ENCODE measurements around the gene HIF3A.
"Not testable (repeated sequence)": the region's sequence is repeated elsewhere in the genome, so short reads cannot be mapped to it uniquely, and the experiment has no call there.

Gene HIF3A

DNA sequence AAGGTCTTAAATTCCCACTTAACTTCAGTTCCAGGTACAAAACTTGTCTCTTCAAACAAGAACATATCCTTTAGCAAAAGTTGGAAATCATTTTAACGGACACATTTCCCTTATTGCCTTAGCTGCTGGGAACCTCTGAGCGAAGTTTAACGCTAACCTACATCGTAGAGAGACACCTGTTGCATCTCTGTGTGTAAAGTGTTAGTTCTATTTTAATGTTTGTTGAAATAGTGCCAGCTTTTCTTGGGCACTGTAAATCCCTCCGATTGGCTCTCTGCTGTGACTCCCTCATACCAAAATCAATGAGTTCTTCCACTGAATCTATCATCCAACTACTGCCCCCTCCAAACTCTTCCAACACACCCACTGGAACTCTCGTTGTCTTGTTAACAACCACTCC, 2.3 kb upstream of the HIF3A start:
- no peak for DNase-seq (ENCODE audit: low read depth in 3 of 3)

DNA sequence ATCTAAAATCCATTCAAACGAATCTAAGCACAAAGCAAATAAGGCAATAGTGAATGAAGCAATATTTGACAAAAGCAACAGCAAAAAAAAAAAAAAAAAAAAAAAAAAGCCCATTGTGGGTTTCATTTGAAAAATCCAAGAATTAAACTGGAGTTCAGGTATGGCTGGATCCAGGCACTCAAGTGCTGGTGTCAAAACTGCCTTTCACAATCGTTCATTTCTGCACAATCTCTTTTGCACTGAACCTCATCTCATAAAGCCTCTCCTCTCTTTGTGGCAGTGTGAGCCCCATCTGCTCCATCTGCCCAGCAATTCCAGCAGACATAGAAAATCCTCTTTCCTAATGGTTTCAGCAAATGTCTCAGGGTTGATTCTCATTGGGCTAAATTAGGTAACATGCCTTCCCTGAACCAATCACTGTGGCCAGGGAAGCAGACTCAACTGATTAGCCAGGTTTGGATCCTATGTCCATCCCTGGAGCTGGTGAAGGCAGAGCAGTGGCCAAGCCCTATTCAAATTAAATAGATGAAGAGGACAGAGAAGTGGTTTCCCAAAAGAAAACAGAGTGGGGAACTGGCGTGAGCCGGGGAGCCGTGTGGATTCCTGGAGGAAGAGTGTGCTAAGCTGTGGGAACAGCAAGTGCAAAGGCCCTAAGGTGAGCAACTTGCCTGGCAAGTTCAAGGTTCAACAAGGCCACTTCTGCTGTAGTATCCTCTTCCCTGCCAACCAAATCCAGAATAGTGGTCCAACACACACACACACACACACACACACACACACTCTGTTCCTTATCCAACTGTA, 1.2 kb upstream of the HIF3A start:
- DNase-seq (ENCODE audit: low read depth in 3 of 3): no peak

DNA sequence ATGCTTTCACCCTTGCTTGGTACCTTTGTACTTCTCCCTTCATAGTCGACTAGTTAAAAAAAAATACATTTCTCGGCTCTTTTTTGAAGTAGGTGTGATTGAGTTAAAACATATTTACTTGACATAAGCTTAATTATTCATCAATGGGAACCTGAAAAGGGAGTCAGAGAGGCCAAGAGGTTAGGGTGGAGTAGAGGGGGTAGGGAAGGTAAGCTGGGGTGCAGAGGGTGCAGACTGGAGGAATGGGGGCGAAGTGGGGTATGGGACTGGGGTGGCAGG, 701 bp upstream of the HIF3A start:
- no peak for DNase-seq (ENCODE audit: low read depth in 3 of 3)

DNA sequence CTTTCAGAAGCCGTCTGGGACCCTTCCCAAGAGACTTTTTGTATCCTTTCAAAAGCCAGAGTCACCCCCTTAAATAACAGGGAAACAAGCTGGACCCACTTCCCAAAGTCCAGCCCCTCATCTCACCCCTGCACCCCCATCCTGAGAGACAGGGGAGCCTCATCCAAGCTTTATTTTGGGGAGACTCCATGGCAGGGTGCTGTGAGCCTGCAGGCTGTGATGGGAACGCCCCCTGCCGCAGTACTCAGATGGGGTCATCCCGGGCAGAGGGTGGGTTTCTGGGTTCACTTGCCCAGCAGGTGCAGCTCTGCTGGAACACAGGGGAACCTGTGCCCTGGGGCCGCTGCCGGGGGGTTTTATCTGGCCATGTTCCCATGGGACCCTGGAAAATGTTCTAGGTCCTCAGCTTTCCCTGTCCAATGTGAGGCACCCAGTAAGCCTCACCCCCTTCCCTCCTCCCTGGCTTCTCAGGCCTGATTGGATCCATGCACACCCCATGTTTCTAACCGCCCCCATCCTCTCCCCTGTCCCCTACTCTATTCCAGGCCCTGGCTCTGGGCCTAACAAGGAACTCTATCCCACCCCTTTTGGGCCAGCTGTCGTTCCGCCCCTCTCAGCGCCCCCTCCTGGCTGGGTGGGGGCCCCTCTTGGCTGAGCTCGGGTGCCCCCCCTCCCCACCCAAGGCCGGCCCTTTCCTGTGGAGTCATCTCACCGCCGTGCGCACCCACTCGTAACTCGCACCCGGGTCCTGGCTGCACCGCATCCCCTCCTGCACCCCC, 1.0 kb downstream of the HIF3A start:
- DNase-seq (ENCODE audit: low read depth in 3 of 3): no peak

DNA sequence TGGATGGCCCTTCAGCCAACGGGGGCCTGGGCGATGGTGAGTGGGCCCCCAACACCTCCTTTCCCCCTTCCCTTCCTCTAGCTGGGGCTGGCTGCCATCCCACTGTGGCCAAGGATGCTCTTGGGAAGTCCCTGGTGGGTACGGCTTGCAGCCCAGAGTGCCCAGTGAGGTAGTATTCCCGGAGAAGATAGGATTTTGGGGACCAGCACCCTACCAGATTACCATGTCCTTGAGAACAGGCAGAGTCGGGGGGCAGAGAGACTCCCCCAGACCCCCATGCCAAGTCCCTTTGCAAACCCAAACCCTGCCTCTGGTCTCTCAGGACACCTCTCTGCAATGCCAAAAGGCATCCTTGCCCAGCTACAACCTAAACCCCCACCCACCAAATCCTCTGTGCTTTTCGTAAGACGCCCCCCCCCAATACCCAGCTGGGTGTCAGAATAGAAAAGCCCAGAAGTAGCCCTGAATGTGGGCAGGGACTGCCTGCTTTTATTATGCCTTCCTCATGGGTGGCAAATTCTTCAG, 1.7 kb downstream of the HIF3A start:
- DNase-seq (ENCODE audit: low read depth in 3 of 3): no peak

DNA sequence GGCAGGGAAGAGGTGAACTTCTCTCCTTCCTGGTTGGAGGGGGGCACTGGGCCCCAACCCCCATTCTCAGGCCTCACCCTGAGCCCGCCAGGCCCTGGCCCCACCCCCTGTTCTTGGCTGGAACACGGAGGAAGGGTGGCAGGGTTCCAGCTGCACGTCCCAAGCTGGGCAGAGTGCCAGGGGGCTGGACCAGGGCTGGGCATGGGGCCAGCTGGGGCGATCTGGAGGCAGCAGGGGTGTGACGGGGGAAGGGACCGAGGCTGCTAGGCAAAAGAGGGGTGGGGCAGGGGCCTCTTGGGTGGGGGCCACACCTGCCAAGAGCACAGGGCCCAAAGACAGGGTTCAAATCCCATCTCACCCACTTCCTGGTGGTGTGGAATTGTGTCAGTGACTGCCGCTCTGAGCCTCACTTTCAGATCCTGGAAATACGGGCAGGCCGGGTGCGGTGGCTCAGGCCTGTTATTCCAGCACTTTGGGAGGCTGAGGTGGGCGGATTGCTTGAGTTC, 2.2 kb downstream of the HIF3A start:
- no peak for DNase-seq (ENCODE audit: low read depth in 3 of 3)

DNA sequence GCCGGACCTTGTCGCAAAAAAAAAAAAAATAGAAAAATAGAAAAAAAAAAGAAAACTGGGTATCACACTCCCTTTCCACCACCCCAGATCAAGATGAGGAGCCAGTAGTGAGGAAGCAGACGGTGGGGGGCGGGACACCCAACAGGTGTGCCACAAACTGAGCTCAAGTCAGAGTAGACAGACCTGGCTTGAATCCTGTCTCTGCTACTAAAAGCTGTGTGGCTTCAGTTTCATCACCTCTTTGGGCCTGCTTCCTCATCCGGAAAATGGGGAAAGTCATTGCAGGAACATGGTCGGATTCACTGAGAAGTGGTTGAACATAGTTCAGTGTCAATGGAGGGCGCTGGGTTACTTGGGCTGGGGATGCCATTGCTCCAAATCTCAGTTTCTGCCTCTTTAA, 2.9 kb downstream of the HIF3A start:
- no peak for DNase-seq (ENCODE audit: low read depth in 3 of 3)

DNA sequence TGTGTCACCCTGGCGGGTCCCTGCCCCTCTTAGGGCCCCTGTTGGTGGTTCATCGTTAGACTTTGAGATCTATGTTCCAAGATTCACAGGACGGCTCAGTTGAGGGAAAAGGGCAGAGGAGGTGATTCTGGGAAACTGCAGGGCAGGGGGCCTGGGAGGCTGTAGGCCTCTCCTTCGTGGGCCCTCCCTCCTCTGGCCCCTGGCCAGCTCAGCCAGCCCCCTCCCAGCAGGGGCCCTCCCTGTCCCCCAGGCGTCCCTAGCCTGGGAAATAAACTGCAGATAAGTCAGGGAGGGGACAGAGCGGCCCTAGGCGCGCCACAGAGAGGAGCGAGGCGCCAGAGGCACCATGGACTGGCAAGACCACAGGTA, 6.5 kb downstream of the HIF3A start:
- DNase-seq (ENCODE audit: low read depth in 3 of 3): no peak

DNA sequence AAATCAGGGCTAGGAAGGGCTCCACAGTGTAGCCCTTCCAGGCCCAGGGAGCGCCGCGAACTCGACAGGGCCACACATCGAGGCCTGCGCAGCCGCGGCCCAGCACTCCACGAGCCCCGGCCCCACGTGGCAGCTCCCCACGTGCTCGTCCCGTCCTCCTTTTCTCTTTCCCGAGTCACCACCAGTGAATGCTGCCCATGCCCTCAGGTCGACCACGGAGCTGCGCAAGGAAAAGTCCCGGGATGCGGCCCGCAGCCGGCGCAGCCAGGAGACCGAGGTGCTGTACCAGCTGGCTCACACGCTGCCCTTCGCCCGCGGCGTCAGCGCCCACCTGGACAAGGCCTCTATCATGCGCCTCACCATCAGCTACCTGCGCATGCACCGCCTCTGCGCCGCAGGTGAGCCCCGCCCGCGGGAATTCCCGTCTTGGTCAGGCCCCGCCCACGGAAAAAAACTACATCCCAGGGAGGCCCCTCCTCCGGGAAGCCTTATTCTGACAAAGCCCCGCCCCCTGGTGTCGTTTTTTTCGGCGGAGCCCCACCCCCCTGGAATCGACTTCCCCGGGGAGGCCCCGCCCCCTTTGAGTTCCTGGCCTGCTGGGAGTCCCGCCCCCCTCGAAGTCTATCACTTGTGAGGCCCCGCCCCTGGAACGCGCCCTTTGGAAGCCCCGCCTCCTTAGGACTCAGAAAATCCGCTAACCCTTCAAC, 7.0 kb downstream of the HIF3A start:
- no peak for DNase-seq (ENCODE audit: low read depth in 3 of 3)

DNA sequence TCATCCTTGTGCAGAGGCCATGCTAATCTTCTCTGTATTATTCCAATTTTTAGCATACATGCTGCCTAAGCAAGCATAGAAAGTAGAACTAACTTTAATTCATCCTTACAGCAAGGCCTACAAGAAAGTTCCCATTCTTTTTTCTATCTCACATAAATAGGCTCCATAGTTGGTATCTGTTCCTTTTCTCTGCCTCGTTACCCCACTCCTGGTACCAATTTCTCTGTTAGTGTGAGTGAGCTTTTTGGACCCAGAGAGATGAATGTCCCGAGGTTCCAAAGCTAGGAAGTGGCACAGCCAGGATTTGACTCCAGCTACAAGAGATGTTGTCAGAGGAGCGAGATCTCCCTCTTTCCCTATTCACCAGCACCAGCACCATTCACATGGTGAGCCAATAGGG, 9.7 kb downstream of the HIF3A start:
- no peak for DNase-seq (ENCODE audit: low read depth in 3 of 3)

DNA sequence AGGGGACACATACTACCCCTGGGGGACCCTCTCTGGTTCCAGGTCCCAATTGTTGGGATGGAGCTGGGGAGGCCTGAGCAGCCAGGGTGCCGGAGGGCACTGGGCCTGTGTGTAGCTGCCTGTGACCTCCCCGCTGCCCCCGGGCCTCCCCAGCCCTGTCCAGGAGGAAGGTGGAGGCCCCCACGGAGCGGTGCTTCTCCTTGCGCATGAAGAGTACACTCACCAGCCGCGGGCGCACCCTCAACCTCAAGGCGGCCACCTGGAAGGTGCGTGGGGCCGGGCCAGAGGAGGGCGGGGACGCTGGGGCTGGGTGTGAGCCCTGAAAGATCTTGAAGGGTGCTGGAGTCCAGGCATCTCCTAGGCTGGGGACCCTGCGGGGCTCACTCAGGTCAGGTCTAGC, 11.7 kb downstream of the HIF3A start:
- DNase-seq (ENCODE audit: low read depth in 3 of 3): no peak

DNA sequence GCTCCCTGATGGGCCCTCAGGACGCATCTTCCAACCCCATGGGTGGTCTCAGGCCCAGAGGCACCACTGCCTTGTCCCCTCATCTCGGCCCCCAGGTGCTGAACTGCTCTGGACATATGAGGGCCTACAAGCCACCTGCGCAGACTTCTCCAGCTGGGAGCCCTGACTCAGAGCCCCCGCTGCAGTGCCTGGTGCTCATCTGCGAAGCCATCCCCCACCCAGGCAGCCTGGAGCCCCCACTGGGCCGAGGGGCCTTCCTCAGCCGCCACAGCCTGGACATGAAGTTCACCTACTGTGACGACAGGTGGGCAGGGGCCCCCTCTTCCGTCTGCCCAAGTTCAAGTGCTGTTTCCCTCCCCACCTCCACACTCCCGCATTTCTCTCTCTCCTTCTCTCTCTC, 12.2 kb downstream of the HIF3A start:
- no peak for DNase-seq (ENCODE audit: low read depth in 3 of 3)

DNA sequence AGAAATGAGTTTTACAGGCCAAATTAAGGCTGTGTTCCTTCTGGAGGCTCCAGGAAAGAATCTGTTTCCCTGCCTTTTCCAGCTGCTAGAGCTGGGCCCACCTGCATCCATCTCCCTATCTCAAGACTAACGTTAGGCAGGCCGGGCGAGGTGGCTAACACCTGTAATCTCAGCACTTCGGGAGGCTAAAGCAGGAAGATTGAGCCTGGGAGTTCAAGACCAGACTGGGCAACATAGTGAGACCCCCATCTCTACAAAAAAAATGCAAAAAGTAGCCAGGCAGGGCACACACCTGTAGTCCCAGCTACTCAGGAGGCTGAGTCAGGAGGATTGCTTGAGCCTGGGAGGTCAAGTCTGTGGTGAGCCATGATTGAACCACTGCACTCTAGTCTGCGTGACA, 14.6 kb downstream of the HIF3A start:
- DNase-seq (ENCODE audit: low read depth in 3 of 3): no peak

DNA sequence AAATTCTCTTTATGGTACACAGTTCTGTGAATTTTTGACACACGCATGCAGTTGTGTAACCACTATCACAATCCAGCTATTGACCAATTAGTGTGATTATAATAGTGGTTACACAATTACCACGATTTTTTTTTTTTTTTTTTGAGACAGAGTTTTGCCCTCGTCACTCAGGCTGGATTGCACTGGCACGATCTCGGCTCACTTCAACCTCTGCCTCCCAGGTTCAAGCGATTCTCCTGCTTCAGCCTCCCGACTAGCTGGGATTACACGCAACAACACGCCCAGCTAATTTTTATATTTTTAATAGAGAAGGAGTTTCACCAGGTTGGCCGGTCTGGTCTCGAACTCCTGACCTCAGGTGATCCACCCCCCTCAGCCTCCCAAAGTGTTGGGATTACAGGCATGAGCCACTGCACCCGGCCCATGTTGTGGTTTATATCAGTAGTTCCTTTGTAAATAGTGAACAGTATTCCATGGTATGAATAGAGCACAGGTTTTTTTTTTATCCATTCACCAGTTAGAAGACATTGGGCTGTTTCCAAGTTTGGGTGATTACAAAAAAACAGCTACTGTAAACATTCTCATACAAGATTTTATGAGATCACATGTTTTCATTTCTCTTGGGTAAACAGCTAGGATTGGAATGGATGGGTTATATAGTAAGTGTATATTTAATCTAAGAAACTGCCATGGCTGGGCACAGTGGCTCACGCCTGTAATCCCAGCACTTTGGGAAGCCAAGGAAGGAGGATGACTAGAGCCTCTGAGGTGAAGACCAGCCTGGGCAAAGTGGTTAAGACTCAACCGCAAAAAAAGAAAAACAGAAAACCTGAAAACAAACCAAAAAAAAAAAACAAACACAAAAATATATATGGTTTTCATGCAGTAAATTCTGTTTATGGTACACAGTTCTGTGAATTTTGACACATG, 17.0 kb downstream of the HIF3A start:
- DNase-seq (ENCODE audit: low read depth in 3 of 3): not testable (repeated sequence)

DNA sequence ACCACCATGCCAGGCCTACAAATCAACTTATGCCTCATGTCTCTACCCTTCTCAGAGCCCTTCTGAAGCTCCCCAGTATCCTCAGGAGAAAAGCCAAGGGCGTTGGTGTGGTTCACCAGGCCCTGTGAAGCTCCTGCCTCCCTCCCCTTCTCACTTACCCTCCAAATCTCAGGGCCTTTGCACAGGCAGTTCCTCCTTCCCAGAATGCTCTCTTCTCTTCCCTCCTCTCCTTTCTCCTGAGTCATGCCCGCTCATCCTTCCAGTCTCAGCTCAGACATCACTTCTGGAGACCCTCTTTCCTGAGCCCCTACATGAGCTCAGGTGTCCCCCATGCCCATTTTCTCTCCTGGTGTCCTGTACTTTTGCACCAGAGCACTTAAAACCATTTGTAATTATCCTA, 20.5 kb downstream of the HIF3A start:
- DNase-seq (ENCODE audit: low read depth in 3 of 3): no peak

DNA sequence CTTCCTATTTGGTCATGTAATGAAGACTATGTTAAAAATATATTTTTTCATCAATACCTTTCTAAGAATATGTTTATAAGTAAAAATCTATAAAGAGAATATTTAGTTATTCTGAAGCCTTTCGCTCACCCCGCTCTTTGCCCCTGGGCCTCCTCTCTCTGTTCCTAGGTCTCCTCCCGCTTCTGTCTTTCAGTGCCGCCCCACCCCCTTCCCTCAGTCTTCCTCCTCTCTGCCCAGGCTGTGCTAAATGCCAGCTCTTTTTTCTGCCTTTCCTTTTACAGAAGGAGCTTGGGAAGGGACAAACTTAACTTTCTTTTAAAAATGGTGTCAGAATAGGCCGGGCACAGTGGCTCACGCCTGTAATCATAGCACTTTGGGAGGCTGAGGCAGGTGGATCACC, 22.8 kb downstream of the HIF3A start:
- DNase-seq (ENCODE audit: low read depth in 3 of 3): no peak

DNA sequence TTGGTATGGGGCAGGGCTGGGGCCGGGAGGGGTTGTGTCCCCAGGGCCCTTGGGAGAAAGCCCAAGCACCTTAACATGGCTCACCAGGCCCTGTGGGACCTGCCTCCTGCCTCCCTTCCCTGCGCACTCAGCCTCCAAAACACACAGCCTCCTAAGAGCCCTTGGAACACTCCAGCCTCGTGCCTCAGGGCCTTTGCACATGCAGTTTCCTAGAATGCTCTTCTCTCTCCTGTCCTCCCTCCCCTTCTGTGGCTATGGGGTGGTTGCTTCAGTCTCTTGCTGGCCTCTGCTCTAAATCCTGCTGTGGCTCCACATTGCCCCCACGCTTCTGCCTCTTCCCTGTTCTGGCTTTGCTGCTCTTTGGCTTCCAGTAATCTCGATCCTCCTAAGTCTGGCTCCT, 23.7 kb downstream of the HIF3A start:
- no peak for DNase-seq (ENCODE audit: low read depth in 3 of 3)

DNA sequence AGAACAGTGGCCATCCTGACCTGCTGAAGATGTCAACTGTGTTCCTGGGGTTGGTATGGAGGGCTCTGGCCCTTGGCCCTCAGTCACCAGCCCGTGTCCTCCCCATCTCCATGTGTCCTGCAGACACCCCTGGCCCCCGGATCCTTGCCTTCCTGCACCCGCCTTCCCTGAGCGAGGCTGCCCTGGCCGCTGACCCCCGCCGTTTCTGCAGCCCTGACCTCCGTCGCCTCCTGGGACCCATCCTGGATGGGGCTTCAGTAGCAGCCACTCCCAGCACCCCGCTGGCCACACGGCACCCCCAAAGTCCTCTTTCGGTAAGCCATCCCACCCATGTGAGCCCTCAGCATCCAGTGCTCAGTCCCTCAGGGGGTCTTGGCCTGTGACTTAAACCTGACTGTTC, 24.8 kb downstream of the HIF3A start:
- DNase-seq (ENCODE audit: low read depth in 3 of 3): no peak

DNA sequence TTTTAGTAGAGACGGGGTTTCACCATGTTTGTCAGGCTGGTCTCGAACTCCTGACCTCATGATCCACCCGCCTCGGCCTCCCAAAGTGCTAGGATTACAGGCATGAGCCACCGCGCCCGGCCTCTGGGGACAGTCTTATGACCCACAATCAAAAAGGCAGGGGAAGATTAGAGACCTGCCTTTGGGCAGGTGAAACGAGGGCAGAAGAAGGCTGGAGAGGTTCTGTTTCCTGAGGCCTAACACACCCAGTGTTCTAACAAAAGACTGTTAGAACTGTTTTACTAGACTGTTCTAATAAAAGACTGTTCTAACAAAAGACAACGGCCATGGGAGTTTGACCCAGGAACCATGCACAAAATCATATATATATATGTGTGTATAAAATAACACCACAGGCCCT, 26.4 kb downstream of the HIF3A start:
- DNase-seq (ENCODE audit: low read depth in 3 of 3): not testable (repeated sequence)

DNA sequence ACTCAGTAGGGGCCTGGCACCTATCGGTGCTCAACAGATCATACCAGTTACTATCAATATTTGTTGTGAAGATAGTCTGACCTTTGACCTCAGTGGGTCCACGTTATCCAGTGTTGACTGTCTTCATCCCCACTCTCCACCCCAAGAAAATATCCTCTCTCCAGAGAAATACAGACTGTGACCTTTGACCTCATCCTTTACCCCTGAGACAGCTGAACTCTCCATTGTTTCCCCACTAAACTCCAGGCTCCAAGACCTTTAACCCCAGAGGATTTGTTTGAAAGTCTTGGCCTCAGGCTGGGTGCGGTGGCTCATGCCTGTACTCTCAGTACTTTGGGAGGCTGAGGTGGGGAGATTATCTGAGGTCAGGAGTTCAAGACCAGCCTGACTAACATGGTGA, 27.4 kb downstream of the HIF3A start:
- DNase-seq (ENCODE audit: low read depth in 3 of 3): no peak

DNA sequence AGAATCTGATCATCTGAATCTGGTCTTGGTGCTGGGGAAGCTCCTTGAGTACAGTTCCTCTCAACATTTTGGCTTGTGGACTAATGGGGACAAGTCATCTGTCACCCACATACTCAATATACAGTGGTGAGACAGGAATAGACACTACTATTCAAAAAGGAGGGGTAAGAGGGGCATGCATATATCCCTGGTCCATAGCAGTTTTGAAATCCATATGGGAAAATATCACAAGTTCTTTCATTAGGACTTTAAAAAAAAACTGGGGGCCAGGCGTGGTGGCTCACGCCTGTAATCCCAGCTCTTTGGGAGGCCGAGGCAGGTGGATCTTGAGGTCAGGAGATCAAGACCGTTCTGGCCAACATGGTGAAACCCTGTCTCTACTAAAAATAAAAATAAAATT, 29.8 kb downstream of the HIF3A start:
- no peak for DNase-seq (ENCODE audit: low read depth in 3 of 3)

DNA sequence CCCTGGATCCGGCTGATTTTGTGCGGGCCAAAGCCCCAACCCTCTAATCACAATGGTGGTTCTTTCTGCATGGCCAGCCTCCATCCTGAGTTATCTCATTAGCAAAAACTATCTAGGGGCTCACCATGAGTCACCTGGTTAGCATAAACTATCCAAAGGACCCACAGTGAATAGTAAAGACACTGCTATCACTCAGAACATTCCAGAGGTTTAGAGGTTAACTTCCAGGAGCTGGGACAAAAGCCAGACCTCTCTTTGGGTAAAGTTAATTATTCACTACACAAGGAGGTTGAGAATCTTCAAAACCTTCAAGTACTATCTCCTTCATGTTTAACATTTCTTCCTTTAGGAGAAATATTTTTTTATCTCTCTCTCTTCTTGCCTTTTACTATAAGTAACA, 31.2 kb downstream of the HIF3A start:
- DNase-seq (ENCODE audit: low read depth in 3 of 3): no peak

Data from stimulated activated CD4-positive, alpha-beta T cell treated with anti-CD3 and anti-CD28 coated beads, TNF-alpha, amount 100 ng/mL, for 24 hours (primary cell).